ENCODE measurements around the gene ACTR3.
"Not testable (repeated sequence)": the region's sequence is repeated elsewhere in the genome, so short reads cannot be mapped to it uniquely, and the experiment has no call there.

ACTR3 gene

GRCh38 chr2:113889471-113890252 lies at the start of gene ACTR3:
TSS of gene ACTR3 (plus strand) at chr2:113890089. CDS start at chr2:113890280, 191 bp downstream.
- peak; percentile 96 for FAIRE-seq

GRCh38 chr2:113840518-113840917 lies 49.4 kb upstream of the ACTR3 start:
- FAIRE-seq, result no peak

GRCh38 chr2:113842919-113843736 lies 46.8 kb upstream of the ACTR3 start:
- FAIRE-seq, result no peak

GRCh38 chr2:113843737-113844050 lies 46.2 kb upstream of the ACTR3 start:
- FAIRE-seq, result not testable (repeated sequence)

GRCh38 chr2:113845261-113845660 lies 44.6 kb upstream of the ACTR3 start:
- FAIRE-seq, result no peak

GRCh38 chr2:113845796-113846195 lies 44.1 kb upstream of the ACTR3 start:
- not testable (repeated sequence) for FAIRE-seq

GRCh38 chr2:113846429-113846828 lies 43.5 kb upstream of the ACTR3 start:
- FAIRE-seq, result no peak

- no peak for FAIRE-seq
These were observed 42.7 kb upstream of the ACTR3 start for GRCh38 chr2:113847144-113847543.

- no peak for FAIRE-seq
These were observed 41.0 kb upstream of the ACTR3 start for GRCh38 chr2:113848758-113849415.

- no peak for FAIRE-seq
These were observed 39.2 kb upstream of the ACTR3 start for GRCh38 chr2:113850687-113851086.

- no peak for FAIRE-seq
These were observed 38.2 kb upstream of the ACTR3 start for GRCh38 chr2:113851640-113852039.

- no peak for FAIRE-seq
These were observed 35.7 kb upstream of the ACTR3 start for GRCh38 chr2:113854208-113854607.

GRCh38 chr2:113854970-113855740 lies 34.7 kb upstream of the ACTR3 start:
- FAIRE-seq, result no peak

GRCh38 chr2:113857464-113857863 lies 32.4 kb upstream of the ACTR3 start:
- no peak for FAIRE-seq

- no peak for FAIRE-seq
These were observed 31.1 kb upstream of the ACTR3 start for GRCh38 chr2:113858764-113859163.

- no peak for FAIRE-seq
These were observed 28.1 kb upstream of the ACTR3 start for GRCh38 chr2:113861740-113862139.

- no peak for FAIRE-seq
These were observed 26.7 kb upstream of the ACTR3 start for GRCh38 chr2:113863144-113863543.

- FAIRE-seq, result no peak
These were observed 22.3 kb upstream of the ACTR3 start for GRCh38 chr2:113867571-113867970.

- no peak for FAIRE-seq
These were observed 20.6 kb upstream of the ACTR3 start for GRCh38 chr2:113869253-113869652.

GRCh38 chr2:113872201-113872600 lies 17.7 kb upstream of the ACTR3 start:
- no peak for FAIRE-seq

GRCh38 chr2:113873867-113874266 lies 16.0 kb upstream of the ACTR3 start:
- no peak for FAIRE-seq

- no peak for FAIRE-seq
These were observed 14.8 kb upstream of the ACTR3 start for GRCh38 chr2:113875135-113875534.
